Duodenal mucosa (tissue), 2 donors: ENCODE measurements around the gene PTP4A2.
A peak's percentile ranks its signal among the peaks of the same experiment; 100 is the strongest.

Source experiments
- H3K27ac ChIP-seq: one replicate; pipeline ENCODE4 v1.7.0; 2013; ENCODE audit warnings: low read depth, low read length
- H3K27me3 ChIP-seq, 2 donors: one replicate each; pipeline ENCODE4 v1.7.0; 2013; ENCODE audit warnings: low read length in 2 of 2, control low read depth in 1 of 2; ENCODE audit not compliant: insufficient read depth in 2 of 2, control insufficient read depth in 1 of 2
- H3K36me3 ChIP-seq, 2 donors: one replicate each; pipeline ENCODE4 v1.7.0; 2013; ENCODE audit warnings: low read length in 2 of 2, control low read depth in 1 of 2; ENCODE audit not compliant: insufficient read depth in 2 of 2, control insufficient read depth in 1 of 2
- H3K4me1 ChIP-seq, 2 donors: one replicate each; pipeline ENCODE4 v1.7.0; 2013; ENCODE audit warnings: low read length in 2 of 2, control low read depth in 1 of 2; ENCODE audit not compliant: insufficient read depth in 2 of 2, control insufficient read depth in 1 of 2
- H3K4me3 ChIP-seq, 2 donors: one replicate each; pipeline ENCODE4 v1.7.0; 2013; ENCODE audit warnings: low read length in 2 of 2, low read depth in 1 of 2
- H3K9ac ChIP-seq, 2 donors: one replicate each; pipeline ENCODE4 v1.7.0; 2013; ENCODE audit warnings: low read length in 2 of 2, low read depth in 1 of 2
- H3K9me3 ChIP-seq, 2 donors: one replicate each; pipeline ENCODE4 v1.7.0; 2013; ENCODE audit warnings: low read length in 2 of 2, control low read depth in 1 of 2; ENCODE audit not compliant: control insufficient read depth in 1 of 2

PTP4A2 gene

GRCh38 chr1:31938184-31938975 is at the start of gene PTP4A2:
PTP4A2 (minus strand) TSS chr1:31938368; CDS start chr1:31919065, 19,303 bp downstream.
- Histone ChIP-seq H3K9me3 (no peaks in the 10 kb centered on the region), H3K4me3 (peak within 1 kb of the TSS; percentile 98 to 99), H3K4me1 (peaks cover 57 to 61% of the 10 kb centered on the region in 2 donors), H3K27ac (peak within 1 kb of the TSS; percentile 94), H3K27me3 (no peaks in the 10 kb centered on the region), H3K9ac (peak within 1 kb of the TSS; percentile 97 to 99), H3K36me3 (no peaks in the 10 kb centered on the region)

GRCh38 chr1:31987135-31987619 is 49.0 kb upstream of the PTP4A2 start:
- no peaks in the 10 kb centered on the region for H3K27me3 ChIP-seq
- no peak overlapping the region for H3K9ac ChIP-seq
- no peaks in the 10 kb centered on the region for H3K9me3 ChIP-seq
- no peaks in the 10 kb centered on the region for H3K36me3 ChIP-seq
- H3K27ac ChIP-seq = no peak overlapping the region
- no peak overlapping the region for H3K4me3 ChIP-seq
- peaks cover 0 to 8% of the 10 kb centered on the region in 2 donors for H3K4me1 ChIP-seq

GRCh38 chr1:31985430-31985829 is 47.3 kb upstream of the PTP4A2 start:
- Histone ChIP-seq H3K9me3 (no peaks in the 10 kb centered on the region), H3K27ac (no peak overlapping the region), H3K4me1 (peaks cover 0 to 13% of the 10 kb centered on the region in 2 donors), H3K27me3 (no peaks in the 10 kb centered on the region), H3K4me3 (no peak overlapping the region), H3K9ac (no peak overlapping the region), H3K36me3 (no peaks in the 10 kb centered on the region)

GRCh38 chr1:31984419-31985347 is 46.5 kb upstream of the PTP4A2 start:
- Histone ChIP-seq H3K27ac (no peak overlapping the region), H3K27me3 (no peaks in the 10 kb centered on the region), H3K9me3 (no peaks in the 10 kb centered on the region), H3K4me1 (peaks cover 0 to 13% of the 10 kb centered on the region in 2 donors), H3K36me3 (no peaks in the 10 kb centered on the region), H3K4me3 (no peak overlapping the region), H3K9ac (no peak overlapping the region)

GRCh38 chr1:31981972-31982371 is 43.8 kb upstream of the PTP4A2 start:
- Histone ChIP-seq H3K4me3 (no peak overlapping the region), H3K4me1 (peaks cover 0 to 13% of the 10 kb centered on the region in 2 donors), H3K9ac (no peak overlapping the region), H3K27me3 (no peaks in the 10 kb centered on the region), H3K36me3 (no peaks in the 10 kb centered on the region), H3K9me3 (no peaks in the 10 kb centered on the region), H3K27ac (no peak overlapping the region)

- Histone ChIP-seq H3K36me3 (no peaks in the 10 kb centered on the region), H3K4me3 (no peak overlapping the region), H3K9me3 (no peaks in the 10 kb centered on the region), H3K27me3 (no peaks in the 10 kb centered on the region), H3K9ac (no peak overlapping the region), H3K4me1 (peaks cover 0 to 13% of the 10 kb centered on the region in 2 donors), H3K27ac (no peak overlapping the region)
Measured at GRCh38 chr1:31981456-31981839, 43.3 kb upstream of the PTP4A2 start.

- Histone ChIP-seq H3K9ac (no peak overlapping the region), H3K27ac (no peak overlapping the region), H3K27me3 (no peaks in the 10 kb centered on the region), H3K9me3 (no peaks in the 10 kb centered on the region), H3K36me3 (no peaks in the 10 kb centered on the region), H3K4me3 (no peak overlapping the region), H3K4me1 (peaks cover 0 to 13% of the 10 kb centered on the region in 2 donors)
Measured at GRCh38 chr1:31980835-31981455, 42.8 kb upstream of the PTP4A2 start.

GRCh38 chr1:31978843-31979400 is 40.8 kb upstream of the PTP4A2 start:
- Histone ChIP-seq H3K9ac (no peak overlapping the region), H3K4me1 (peaks cover 0 to 5% of the 10 kb centered on the region in 2 donors), H3K9me3 (no peaks in the 10 kb centered on the region), H3K4me3 (no peak overlapping the region), H3K27ac (no peak overlapping the region), H3K36me3 (no peaks in the 10 kb centered on the region), H3K27me3 (no peaks in the 10 kb centered on the region)

- Histone ChIP-seq H3K9ac (no peak overlapping the region), H3K9me3 (no peaks in the 10 kb centered on the region), H3K4me3 (no peak overlapping the region), H3K27ac (no peak overlapping the region), H3K4me1 (peaks cover 0 to 5% of the 10 kb centered on the region in 2 donors), H3K27me3 (no peaks in the 10 kb centered on the region), H3K36me3 (no peaks in the 10 kb centered on the region)
Measured at GRCh38 chr1:31977385-31978131, 39.4 kb upstream of the PTP4A2 start.
